Fibroblast of skin of abdomen (primary cell): ENCODE measurements around the gene FHIP2A.
A peak's percentile ranks its signal among the peaks of the same experiment; 100 is the strongest.
"Not testable (repeated sequence)": the region's sequence is repeated elsewhere in the genome, so short reads cannot be mapped to it uniquely, and the experiment has no call there.

Source experiments
- DNase-seq: peaks from one replicate; pipeline ENCODE4 v3.0.0-alpha.2; 2013

Gene FHIP2A

GRCh38 chr10:114816308-114816707 is 5.3 kb upstream of the FHIP2A start:
- no peak for DNase-seq

- no peak for DNase-seq
Measured at GRCh38 chr10:114819322-114819721, 2.3 kb upstream of the FHIP2A start.

GRCh38 chr10:114821915-114822443 is 399 bp downstream of the FHIP2A start:
- DNase-seq, result peak; percentile 51

GRCh38 chr10:114822444-114823076 is 980 bp downstream of the FHIP2A start:
- DNase-seq, result peak; percentile 36

GRCh38 chr10:114823077-114823463 is 1.5 kb downstream of the FHIP2A start:
- no peak for DNase-seq

GRCh38 chr10:114824391-114824790 is 2.8 kb downstream of the FHIP2A start:
- peak; percentile 7 for DNase-seq

GRCh38 chr10:114825513-114826253 is 4.1 kb downstream of the FHIP2A start:
- peak; percentile 81 for DNase-seq

- no peak for DNase-seq
Measured at GRCh38 chr10:114829160-114829909, 7.8 kb downstream of the FHIP2A start.

- no peak for DNase-seq
Measured at GRCh38 chr10:114831186-114831867, 9.7 kb downstream of the FHIP2A start.

GRCh38 chr10:114837690-114838089 is 16.1 kb downstream of the FHIP2A start:
- DNase-seq, result no peak

- no peak for DNase-seq
Measured at GRCh38 chr10:114839901-114840300, 18.3 kb downstream of the FHIP2A start.

- no peak for DNase-seq
Measured at GRCh38 chr10:114845978-114846693, 24.6 kb downstream of the FHIP2A start.

GRCh38 chr10:114847517-114847916 is 25.9 kb downstream of the FHIP2A start:
- not testable (repeated sequence) for DNase-seq

- DNase-seq, result no peak
Measured at GRCh38 chr10:114849674-114850073, 28.1 kb downstream of the FHIP2A start.

- no peak for DNase-seq
Measured at GRCh38 chr10:114850126-114850525, 28.5 kb downstream of the FHIP2A start.

GRCh38 chr10:114851336-114851735 is 29.8 kb downstream of the FHIP2A start:
- DNase-seq, result no peak

GRCh38 chr10:114852197-114852596 is 30.6 kb downstream of the FHIP2A start:
- DNase-seq, result no peak

- DNase-seq, result no peak
Measured at GRCh38 chr10:114854906-114855305, 33.3 kb downstream of the FHIP2A start.

- peak; percentile 25 for DNase-seq
Measured at GRCh38 chr10:114855776-114856543, 34.4 kb downstream of the FHIP2A start.

- peak; percentile 88 for DNase-seq
Measured at GRCh38 chr10:114856544-114857287, 35.1 kb downstream of the FHIP2A start.

- DNase-seq, result not testable (repeated sequence)
Measured at GRCh38 chr10:114857288-114857565, 35.6 kb downstream of the FHIP2A start.
